Activated CD4-positive, alpha-beta T cell treated with anti-CD3 and anti-CD28 coated beads, Interleukin-2, amount 10 ng/mL, durations not matched to agents 7 days and 5 days (primary cell): ENCODE data around the gene CROCC. TPM values are rescaled to one million over a fixed set of nuclear protein-coding genes. Genes with fewer than 3 reads are reported as not detected.
"Not testable (repeated sequence)": the region's sequence is repeated elsewhere in the genome, so short reads cannot be mapped to it uniquely, and the experiment has no call there.

Experiments
- CTCF ChIA-PET: fragments of 350-600 bp; sonication (Branson Sonifier 250); formaldehyde crosslinking; loops from one replicate; lab custom pipeline; 2021; ENCODE audit warnings: antibody characterized with exemption; lab: Charles Lee
- POLR2A ChIA-PET: fragments of 350-600 bp; sonication (Branson Sonifier 250); formaldehyde crosslinking; loops from one replicate; lab custom pipeline; 2021; ENCODE audit warnings: antibody characterized with exemption; lab: Charles Lee
- DNase-seq: peaks from one replicate; pipeline ENCODE4 v3.0.0-alpha.2; 2020
- H3K27ac Mint-ChIP-seq: one replicate; pipeline ENCODE4 v1.8.0; 2021; ENCODE audit warnings: mild to moderate bottlenecking, moderate library complexity, mixed read lengths
- H3K27me3 Mint-ChIP-seq: one replicate; pipeline ENCODE4 v1.8.0; 2021; ENCODE audit warnings: mixed read lengths
- H3K36me3 Mint-ChIP-seq: one replicate; pipeline ENCODE4 v1.8.0; 2021; ENCODE audit warnings: low read depth, mixed read lengths
- H3K4me1 Mint-ChIP-seq: one replicate; pipeline ENCODE4 v1.8.0; 2021; ENCODE audit warnings: mixed read lengths
- H3K4me3 Mint-ChIP-seq: one replicate; pipeline ENCODE4 v1.8.0; 2021; ENCODE audit warnings: mild to moderate bottlenecking, moderate library complexity, mixed read lengths
- H3K9me3 Mint-ChIP-seq: one replicate; pipeline ENCODE4 v1.8.0; 2021; ENCODE audit warnings: mixed read lengths
- total RNA-seq, 2 experiments: library from RNA; stranded (reverse); gene quantifications; one replicate each; pipeline ENCODE4 v1.2.3, GENCODE V29; 2021

CROCC gene
- total RNA-seq, 2 experiments from 2014 or later: 30.7 to 37.3 TPM

DNA sequence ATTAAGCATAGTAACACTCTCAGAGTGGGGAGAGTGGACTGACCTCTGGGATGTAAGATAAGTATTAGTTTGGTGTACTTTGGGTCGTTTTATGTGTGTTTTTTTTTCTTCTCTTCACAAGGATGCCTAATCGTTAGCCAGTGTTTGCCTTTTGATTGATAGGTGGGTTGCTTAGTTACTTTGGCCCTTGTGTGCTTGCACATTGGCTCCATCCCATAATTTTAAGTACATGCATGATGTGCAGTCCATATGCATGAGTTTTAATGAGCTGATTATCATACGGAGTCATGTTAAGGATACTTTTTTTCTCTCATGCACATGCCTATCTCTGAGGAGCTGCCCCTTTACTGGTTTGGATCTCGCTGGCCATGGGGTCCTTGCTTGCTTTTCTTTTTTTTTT, 30.7 kb upstream of the CROCC start:
- H3K4me1 Mint-ChIP-seq: peaks cover 29% of the 10 kb centered on the region
- CTCF ChIA-PET, DNase-seq, H3K27ac Mint-ChIP-seq, H3K9me3 Mint-ChIP-seq, H3K4me3 Mint-ChIP-seq, H3K36me3 Mint-ChIP-seq: not testable (repeated sequence)
- POLR2A ChIA-PET: interaction anchor here (0.6 kb wide), 1 partner anchor 385 kb away, joined by 3 read pairs; no protein-coding TSS in a partner anchor
- peaks cover 54% of the 10 kb centered on the region for H3K27me3 Mint-ChIP-seq

DNA sequence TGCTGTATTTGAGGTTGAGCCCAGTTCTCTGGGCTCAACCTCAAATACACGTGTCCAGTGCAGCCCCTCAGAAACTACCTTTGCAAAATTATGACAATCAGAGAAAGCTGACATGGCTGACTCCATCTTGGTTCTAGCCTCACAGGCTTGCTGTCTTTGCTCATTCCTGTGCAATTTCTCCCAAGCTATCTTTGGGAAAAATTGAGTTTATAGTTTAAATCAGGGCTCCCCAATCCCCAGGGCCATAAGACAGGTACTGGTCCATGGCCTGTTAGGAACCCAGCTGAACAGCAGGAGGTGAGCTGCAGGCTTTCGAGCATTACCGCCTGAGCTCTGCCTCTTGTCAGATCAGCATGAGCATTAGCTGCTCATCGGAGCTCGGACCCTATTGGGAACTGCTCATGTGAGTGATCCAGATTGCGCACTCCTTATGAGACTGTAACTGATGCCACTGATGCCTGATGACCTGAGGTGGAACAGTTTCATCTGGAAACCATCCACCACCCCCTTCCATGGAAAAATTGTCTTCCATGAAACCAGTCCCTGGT, 28.7 kb upstream of the CROCC start:
- H3K9me3 Mint-ChIP-seq, CTCF ChIA-PET, DNase-seq, H3K4me3 Mint-ChIP-seq, POLR2A ChIA-PET, H3K27ac Mint-ChIP-seq, H3K36me3 Mint-ChIP-seq: not testable (repeated sequence)
- peaks cover 45% of the 10 kb centered on the region for H3K4me1 Mint-ChIP-seq
- H3K27me3 Mint-ChIP-seq: peaks cover 38% of the 10 kb centered on the region

- H3K27ac Mint-ChIP-seq, CTCF ChIA-PET, H3K9me3 Mint-ChIP-seq, H3K36me3 Mint-ChIP-seq, H3K4me3 Mint-ChIP-seq, POLR2A ChIA-PET, DNase-seq: not testable (repeated sequence)
- peaks cover 50% of the 10 kb centered on the region for H3K4me1 Mint-ChIP-seq
- H3K27me3 Mint-ChIP-seq: peaks cover 31% of the 10 kb centered on the region
Measured at GRCh38 chr1:16893796-16894195, 27.9 kb upstream of the CROCC start.

DNA sequence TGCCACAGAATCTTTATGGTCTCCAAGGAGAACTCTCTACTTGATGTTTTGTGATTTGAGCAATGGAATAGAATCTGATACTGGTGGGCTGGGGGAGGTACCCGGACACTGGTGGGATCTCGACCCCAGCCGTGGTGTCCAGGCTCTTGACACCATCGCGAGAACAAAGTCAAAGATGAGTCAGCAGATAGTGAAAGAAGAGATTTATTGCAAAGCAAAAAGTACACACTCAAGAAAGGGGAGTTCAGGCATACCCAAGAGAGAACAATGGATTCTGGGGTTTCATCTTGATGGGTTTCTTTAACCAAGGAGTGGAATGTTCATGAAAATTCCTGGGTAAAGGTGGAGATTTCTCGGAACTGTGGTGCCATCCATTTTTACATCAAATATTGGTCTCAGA, 27.4 kb upstream of the CROCC start:
- POLR2A ChIA-PET, H3K4me3 Mint-ChIP-seq, DNase-seq, H3K27ac Mint-ChIP-seq, H3K9me3 Mint-ChIP-seq, CTCF ChIA-PET, H3K36me3 Mint-ChIP-seq: not testable (repeated sequence)
- H3K4me1 Mint-ChIP-seq: peaks cover 45% of the 10 kb centered on the region
- H3K27me3 Mint-ChIP-seq: peaks cover 25% of the 10 kb centered on the region

- POLR2A ChIA-PET: interaction anchor here (0.6 kb wide), 1 partner anchor 10 kb away, joined by 5 read pairs; no protein-coding TSS in a partner anchor
- peaks cover 18% of the 10 kb centered on the region for H3K27me3 Mint-ChIP-seq
- CTCF ChIA-PET, DNase-seq, H3K36me3 Mint-ChIP-seq, H3K9me3 Mint-ChIP-seq: not testable (repeated sequence)
- peaks cover 37% of the 10 kb centered on the region for H3K4me1 Mint-ChIP-seq
- H3K27ac Mint-ChIP-seq: peak overlapping the region; percentile 100
- peak overlapping the region; percentile 73 for H3K4me3 Mint-ChIP-seq
Measured at GRCh38 chr1:16895233-16895597, 26.5 kb upstream of the CROCC start.

- Mint-ChIP-seq H3K4me3 (peak within 1 kb of the TSS; percentile 73), H3K27ac (peak within 1 kb of the TSS; percentile 100), H3K4me1 (peaks cover 38% of the 10 kb centered on the region), H3K27me3 (peaks cover 13% of the 10 kb centered on the region)
- POLR2A ChIA-PET: interaction anchor here (0.6 to 1.5 kb wide), 4 partner anchors 9 to 476 kb away, joined by 3 to 11 read pairs (median 4); no protein-coding TSS in a partner anchor
- H3K9me3 Mint-ChIP-seq, H3K36me3 Mint-ChIP-seq, CTCF ChIA-PET: not testable (repeated sequence)
- DNase-seq: peak; percentile 92
Measured at GRCh38 chr1:16895598-16896315, 26.0 kb upstream of the CROCC start, which contains the start of gene RNU1-2. Gene RNU1-2 (plus strand): TSS chr1:16895980.

DNA sequence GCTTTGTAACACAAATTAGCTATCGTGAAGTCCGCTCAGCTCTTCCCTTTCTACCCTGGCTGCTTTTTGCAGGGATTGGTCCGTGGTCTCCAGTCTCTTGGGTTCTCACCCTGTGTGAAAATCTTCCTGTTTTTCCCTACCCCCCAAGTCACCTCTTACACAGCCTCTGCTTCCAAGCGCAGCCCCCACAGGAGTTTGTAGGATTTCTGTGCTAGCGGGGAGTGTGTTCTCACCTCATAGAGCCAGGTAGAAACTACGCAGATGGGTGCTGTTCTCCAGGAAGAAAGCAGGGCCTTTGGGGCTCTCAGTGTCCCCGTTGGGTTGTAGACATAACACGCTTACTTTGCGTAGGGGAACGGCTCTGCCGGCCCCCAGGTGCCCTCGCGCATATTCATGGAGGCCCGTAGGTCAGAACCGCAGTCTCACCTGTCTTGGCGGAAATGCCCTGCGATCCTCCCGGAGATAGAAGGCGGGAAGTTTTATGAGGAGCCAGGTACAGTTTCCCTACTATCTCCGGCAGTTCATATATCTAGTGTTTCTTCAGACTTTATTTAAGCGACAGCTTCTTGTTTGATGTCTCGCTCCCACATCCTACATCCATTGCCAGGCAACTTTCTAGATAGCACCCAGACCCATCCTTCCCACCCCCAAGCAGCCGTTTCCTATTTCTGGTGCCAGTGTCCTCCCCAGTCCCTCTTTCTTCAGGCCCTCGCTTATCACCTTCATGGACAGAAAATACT, 25.2 kb upstream of the CROCC start:
- Mint-ChIP-seq H3K4me1 (peaks cover 44% of the 10 kb centered on the region), H3K27ac (peak overlapping the region; percentile 100), H3K4me3 (peak overlapping the region; percentile 73)
- H3K9me3 Mint-ChIP-seq, H3K36me3 Mint-ChIP-seq, H3K27me3 Mint-ChIP-seq, CTCF ChIA-PET: not testable (repeated sequence)
- peak; percentile 80 for DNase-seq
- POLR2A ChIA-PET: interaction anchor here (0.5 to 1.5 kb wide), 4 partner anchors 9 to 477 kb away, joined by 3 to 11 read pairs (median 3); no protein-coding TSS in a partner anchor

DNA sequence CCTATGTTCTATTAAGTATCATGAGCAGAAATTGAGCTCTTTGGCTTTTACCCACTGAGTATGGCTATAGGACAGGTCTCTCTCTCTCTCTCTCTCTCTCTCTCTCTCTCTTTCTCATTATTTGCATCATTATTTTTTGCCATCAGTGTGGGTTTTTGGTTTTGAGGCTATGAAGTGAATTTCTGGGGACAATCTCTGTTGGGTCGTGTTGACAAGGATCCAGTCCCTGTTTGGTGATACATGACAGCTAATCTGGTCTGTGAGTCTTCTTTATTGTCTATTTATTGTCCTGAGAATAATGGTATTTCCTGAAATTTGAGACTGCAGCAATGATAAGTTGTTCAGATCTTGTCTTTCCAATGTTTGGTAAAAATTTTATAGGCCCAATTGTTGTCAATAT, 24.1 kb upstream of the CROCC start:
- ChIA-PET CTCF (interaction anchor here (0.6 kb wide), 1 partner anchor 1537 kb away, joined by 4 read pairs; no protein-coding TSS in a partner anchor), POLR2A (interaction anchor here (0.6 kb wide), 1 partner anchor 8 kb away, joined by 7 read pairs; no protein-coding TSS in a partner anchor)
- H3K9me3 Mint-ChIP-seq, DNase-seq, H3K36me3 Mint-ChIP-seq, H3K27me3 Mint-ChIP-seq: not testable (repeated sequence)
- peak overlapping the region; percentile 48 for H3K4me3 Mint-ChIP-seq
- H3K4me1 Mint-ChIP-seq: peaks cover 54% of the 10 kb centered on the region
- peak overlapping the region; percentile 83 for H3K27ac Mint-ChIP-seq

GRCh38 chr1:16898298-16898697, 23.4 kb upstream of the CROCC start:
- H3K4me1 Mint-ChIP-seq: peaks cover 61% of the 10 kb centered on the region
- H3K4me3 Mint-ChIP-seq, H3K27me3 Mint-ChIP-seq, POLR2A ChIA-PET, DNase-seq, H3K27ac Mint-ChIP-seq, H3K9me3 Mint-ChIP-seq, CTCF ChIA-PET, H3K36me3 Mint-ChIP-seq: not testable (repeated sequence)

GRCh38 chr1:16899020-16899419, 22.7 kb upstream of the CROCC start:
- H3K9me3 Mint-ChIP-seq, DNase-seq, H3K36me3 Mint-ChIP-seq, H3K4me3 Mint-ChIP-seq, H3K27me3 Mint-ChIP-seq, H3K27ac Mint-ChIP-seq, CTCF ChIA-PET, POLR2A ChIA-PET: not testable (repeated sequence)
- H3K4me1 Mint-ChIP-seq: peaks cover 68% of the 10 kb centered on the region

GRCh38 chr1:16900751-16901150, 21.0 kb upstream of the CROCC start:
- CTCF ChIA-PET: no interaction called here
- H3K4me3 Mint-ChIP-seq: no peak overlapping the region

DNA sequence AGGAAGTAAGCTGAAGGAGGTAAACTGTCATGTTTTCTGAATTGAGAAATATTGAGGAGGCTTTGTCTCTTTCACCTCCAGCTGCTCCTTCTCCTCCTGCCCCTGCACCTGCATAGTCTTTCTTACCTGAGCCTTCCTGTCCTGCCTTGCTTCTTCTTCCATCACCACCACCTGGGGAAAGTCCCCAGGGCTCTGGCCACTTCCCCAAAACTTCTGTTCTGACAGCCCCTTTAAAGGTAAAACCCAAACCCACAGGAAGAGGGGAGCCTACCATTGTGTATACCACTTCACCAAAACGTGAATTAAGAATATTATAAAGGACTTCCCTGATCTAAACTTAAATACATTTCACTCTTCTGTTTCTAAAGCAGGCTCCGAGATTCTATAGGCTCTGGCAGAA, 20.4 kb upstream of the CROCC start:
- H3K4me3 Mint-ChIP-seq, H3K27ac Mint-ChIP-seq, H3K36me3 Mint-ChIP-seq, H3K9me3 Mint-ChIP-seq, CTCF ChIA-PET, H3K27me3 Mint-ChIP-seq, POLR2A ChIA-PET, DNase-seq: not testable (repeated sequence)
- peaks cover 50% of the 10 kb centered on the region for H3K4me1 Mint-ChIP-seq

More at GRCh38 chr1:16900751-16901150, 21.0 kb upstream of the CROCC start:
- Mint-ChIP-seq H3K27ac (peak overlapping the region; percentile 41), H3K9me3 (no peaks in the 10 kb centered on the region), H3K36me3 (no peaks in the 10 kb centered on the region), H3K27me3 (no peaks in the 10 kb centered on the region), H3K4me1 (peaks cover 55% of the 10 kb centered on the region)
- DNase-seq: no peak
- POLR2A ChIA-PET: no interaction called here

- ChIA-PET CTCF (no interaction called here), POLR2A (no interaction called here)
- H3K4me1 Mint-ChIP-seq: peaks cover 43% of the 10 kb centered on the region
- no peak overlapping the region for H3K4me3 Mint-ChIP-seq
- H3K27me3 Mint-ChIP-seq: no peaks in the 10 kb centered on the region
- H3K27ac Mint-ChIP-seq: no peak overlapping the region
- H3K36me3 Mint-ChIP-seq: peaks cover 2% of the 10 kb centered on the region
- peak; percentile 26 for DNase-seq
- H3K9me3 Mint-ChIP-seq: peaks cover 5% of the 10 kb centered on the region
Measured at GRCh38 chr1:16903054-16903453, 18.7 kb upstream of the CROCC start.
